ENCODE measurements around the gene EEA1. TPM values are rescaled to one million over a fixed set of nuclear protein-coding genes. Genes with fewer than 3 reads are reported as not detected.

EEA1 gene
- total and polyA plus RNA-seq, 2 of the 8 experiments (the other 6 are each of a cell fraction or from before 2014, with no cell fraction given), result 1.0 to 18.8 TPM

- Histone ChIP-seq H3K23ac (ENCODE audit: insufficient read length) (no peak overlapping the region), H3K14ac (ENCODE audit: insufficient read length) (no peak overlapping the region), H4K91ac (replicated peaks; ENCODE audit: insufficient read length, low read length) (no peak overlapping the region), H2AK5ac (ENCODE audit: low read depth, low read length) (no peak overlapping the region), H3K23me2 (ENCODE audit: low read depth, low read length) (no peaks in the 10 kb centered on the region; the same call in 1 of the 2 replicates), H3K4me3 (ENCODE audit: extremely low read depth in 1 of 4, insufficient read depth in 2 of 4, low read depth in 3 of 4, low read length in 4 of 4) (no peak overlapping the region), H2BK15ac (ENCODE audit: low read length) (no peak overlapping the region), H3K9me3 (ENCODE audit: insufficient read depth in 2 of 2, low read depth in 1 of 2, low read length in 1 of 2) (no peaks in the 10 kb centered on the region; a peak in 1 of 4 replicates), H4K5ac (ENCODE audit: insufficient read length, low read depth, low read length) (no peak overlapping the region), H3K4me2 (ENCODE audit: insufficient read depth in 1 of 2, low read depth in 2 of 2, low read length in 2 of 2) (no peak overlapping the region), H3K79me2 (ENCODE audit: control insufficient read depth in 1 of 2, insufficient read depth in 2 of 2, low read length in 2 of 2) (peaks cover 0 to 2% of the 10 kb centered on the region in 2 experiments; a peak in 2 of 4 replicates), H3K56ac (replicated peaks; ENCODE audit: insufficient read length, low read depth, low read length) (no peak overlapping the region), H2AFZ (ENCODE audit: low read length) (no peak overlapping the region), H4K8ac (ENCODE audit: extremely low read depth, insufficient read depth, low read length) (no peak overlapping the region), H2BK20ac (ENCODE audit: low read length) (no peak overlapping the region), H3K36me3 (ENCODE audit: control insufficient read depth in 2 of 4, insufficient read depth in 4 of 4, low read length in 3 of 4) (no peaks in the 10 kb centered on the region; a peak in 1 of 8 replicates), H4K20me1 (replicated peaks in 1 of 2; ENCODE audit: control insufficient read depth in 1 of 2, insufficient read depth in 2 of 2, low read length in 2 of 2) (no peaks in the 10 kb centered on the region), H3K9ac (replicated peaks in 1 of 4; ENCODE audit: extremely low read depth in 1 of 4, low read depth in 3 of 4, low read length in 3 of 4) (no peak overlapping the region), H2BK5ac (ENCODE audit: low read depth, low read length) (no peak overlapping the region), H2BK120ac (replicated peaks; ENCODE audit: low read depth, low read length) (no peak overlapping the region), H3K27me3 (replicated peaks in 1 of 4; ENCODE audit: control insufficient read depth in 3 of 4, extremely low read depth in 1 of 4, insufficient read depth in 3 of 4, low read length in 3 of 4) (no peaks in the 10 kb centered on the region), H3K4ac (replicated peaks; ENCODE audit: insufficient read length, low read depth, low read length) (no peak overlapping the region), H3K18ac (ENCODE audit: extremely low read depth, low read length) (no peak overlapping the region), H3K4me1 (replicated peaks in 1 of 4; ENCODE audit: control insufficient read depth in 3 of 4, insufficient read depth in 4 of 4, low read length in 3 of 4) (peaks cover 1 to 11% (median 5%) of the 10 kb centered on the region in 4 experiments; a peak in 4 of 7 replicates), H3K79me1 (ENCODE audit: low read depth, low read length) (no peaks in the 10 kb centered on the region; the same call in 1 of the 2 replicates), H3K27ac (ENCODE audit: low read depth, low read length) (no peak overlapping the region), H2BK12ac (ENCODE audit: low read depth, low read length) (no peak overlapping the region)
- WGBS, 2 experiments (ENCODE audit: extremely low coverage in 1 of 2, insufficient coverage in 1 of 2, insufficient read length in 1 of 2, insufficient replicate concordance in 2 of 2, low coverage in 1 of 2, low lambda C conversion rate in 2 of 2, missing lambda C conversion rate in 1 of 2), result 94% methylated on average over 1 of the region's 1 CpG; no CpG with 5 or more reads in 1 of the 2 experiments
- ChIA-PET POLR2A (ENCODE audit: partially characterized antibody) (no interaction called here), CTCF (ENCODE audit: partially characterized antibody) (no interaction called here)
- DNase-seq (ENCODE audit: low read depth in 1 of 2, low spot score in 2 of 2), result no peak
- TF ChIP-seq RBBP5 (IDR thresholded peaks at IDR 0.05; ENCODE audit: borderline replicate concordance, low read depth, low read length) (no peak), CHD2 (IDR thresholded peaks at IDR 0.05; ENCODE audit: low read length) (no peak), POU5F1 (IDR thresholded peaks at IDR 0.05; ENCODE audit: low read depth, low read length) (no peak), GTF2F1 (IDR thresholded peaks at IDR 0.05; ENCODE audit: borderline replicate concordance, low read depth, low read length) (no peak), CBX8 (IDR thresholded peaks at IDR 0.05; ENCODE audit: borderline replicate concordance, low read depth, low read length) (no peak), CREB1 (IDR thresholded peaks at IDR 0.05) (no peak), TCF12 (IDR thresholded peaks at IDR 0.05; ENCODE audit: low read depth, low read length) (no peak), SIRT6 (IDR thresholded peaks at IDR 0.05; ENCODE audit: low read length) (no peak), GABPA (IDR thresholded peaks at IDR 0.05; ENCODE audit: borderline replicate concordance, insufficient read depth, low read length) (no peak), TEAD4 (IDR thresholded peaks at IDR 0.05; ENCODE audit: low read depth, low read length) (no peak), TAF7 (optimal IDR thresholded peaks at IDR 0.05; ENCODE audit: borderline replicate concordance, low read depth, low read length) (no peak), EGR1 (IDR thresholded peaks at IDR 0.05; ENCODE audit: borderline replicate concordance, low read depth, low read length) (no peak)
- TF ChIP-seq, protein P1, sequence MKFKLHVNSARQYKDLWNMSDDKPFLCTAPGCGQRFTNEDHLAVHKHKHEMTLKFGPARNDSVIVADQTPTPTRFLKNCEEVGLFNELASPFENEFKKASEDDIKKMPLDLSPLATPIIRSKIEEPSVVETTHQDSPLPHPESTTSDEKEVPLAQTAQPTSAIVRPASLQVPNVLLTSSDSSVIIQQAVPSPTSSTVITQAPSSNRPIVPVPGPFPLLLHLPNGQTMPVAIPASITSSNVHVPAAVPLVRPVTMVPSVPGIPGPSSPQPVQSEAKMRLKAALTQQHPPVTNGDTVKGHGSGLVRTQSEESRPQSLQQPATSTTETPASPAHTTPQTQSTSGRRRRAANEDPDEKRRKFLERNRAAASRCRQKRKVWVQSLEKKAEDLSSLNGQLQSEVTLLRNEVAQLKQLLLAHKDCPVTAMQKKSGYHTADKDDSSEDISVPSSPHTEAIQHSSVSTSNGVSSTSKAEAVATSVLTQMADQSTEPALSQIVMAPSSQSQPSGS (IDR thresholded peaks at IDR 0.05; ENCODE audit: low read length), result no peak
- FAIRE-seq, result no peak
Measured at GRCh38 chr12:92877904-92878303, 51.2 kb downstream of the EEA1 start.

All from H1 (cell line).